Measurements from ENCODE around the gene FBXW2. TPM values are rescaled to one million over a fixed set of nuclear protein-coding genes. Genes with fewer than 3 reads are reported as not detected.

FBXW2 gene
- polyA plus RNA-seq, 1 donor = 45.5 TPM

- H3K4me3 ChIP-seq (ENCODE audit: low read length) = no peak overlapping the region
- no peaks in the 10 kb centered on the region for H3K36me3 ChIP-seq (ENCODE audit: control insufficient read depth, insufficient read depth, low read length)
- H3K27me3 ChIP-seq (ENCODE audit: control insufficient read depth, insufficient read depth, low read length) = no peaks in the 10 kb centered on the region
- peaks cover 47% of the 10 kb centered on the region for H3K4me1 ChIP-seq (ENCODE audit: control insufficient read depth, insufficient read depth, low read length)
- WGBS (ENCODE audit: insufficient coverage, low lambda C conversion rate) = no CpG with 5 or more reads among the region's 2 CpGs
- H3K9me3 ChIP-seq (ENCODE audit: control insufficient read depth, low read depth, low read length) = no peaks in the 10 kb centered on the region
- H3K27ac ChIP-seq (ENCODE audit: low read length) = peak overlapping the region; percentile 91
- DNase-seq = no peak
Measured at GRCh38 chr9:120734607-120735410, 58.4 kb downstream of the FBXW2 start.

GRCh38 chr9:120733190-120733589 is 60.0 kb downstream of the FBXW2 start:
- Histone ChIP-seq H3K9me3 (ENCODE audit: control insufficient read depth, low read depth, low read length) (no peaks in the 10 kb centered on the region), H3K36me3 (ENCODE audit: control insufficient read depth, insufficient read depth, low read length) (no peaks in the 10 kb centered on the region), H3K4me3 (ENCODE audit: low read length) (no peak overlapping the region), H3K27ac (ENCODE audit: low read length) (no peak overlapping the region), H3K27me3 (ENCODE audit: control insufficient read depth, insufficient read depth, low read length) (no peaks in the 10 kb centered on the region), H3K4me1 (ENCODE audit: control insufficient read depth, insufficient read depth, low read length) (peaks cover 54% of the 10 kb centered on the region)
- no CpG with 5 or more reads among the region's 5 CpGs for WGBS (ENCODE audit: insufficient coverage, low lambda C conversion rate)
- no peak for DNase-seq

GRCh38 chr9:120730654-120731514 is 62.3 kb downstream of the FBXW2 start:
- DNase-seq = peak; percentile 79 to 87
- H3K27ac ChIP-seq (ENCODE audit: low read length) = peak overlapping the region; percentile 81
- WGBS (ENCODE audit: insufficient coverage, low lambda C conversion rate) = no CpG with 5 or more reads among the region's 7 CpGs

GRCh38 chr9:120729791-120730241 is 63.4 kb downstream of the FBXW2 start:
- DNase-seq = peak; percentile 35 to 68
- H3K27ac ChIP-seq (ENCODE audit: low read length) = peak overlapping the region; percentile 92

More at GRCh38 chr9:120730654-120731514, 62.3 kb downstream of the FBXW2 start:
- Histone ChIP-seq H3K4me1 (ENCODE audit: control insufficient read depth, insufficient read depth, low read length) (peaks cover 51% of the 10 kb centered on the region), H3K9me3 (ENCODE audit: control insufficient read depth, low read depth, low read length) (no peaks in the 10 kb centered on the region), H3K27me3 (ENCODE audit: control insufficient read depth, insufficient read depth, low read length) (no peaks in the 10 kb centered on the region), H3K36me3 (ENCODE audit: control insufficient read depth, insufficient read depth, low read length) (no peaks in the 10 kb centered on the region), H3K4me3 (ENCODE audit: low read length) (no peak overlapping the region)

GRCh38 chr9:120726484-120726883 is 66.7 kb downstream of the FBXW2 start:
- Histone ChIP-seq H3K4me1 (ENCODE audit: control insufficient read depth, insufficient read depth, low read length) (peaks cover 25% of the 10 kb centered on the region), H3K4me3 (ENCODE audit: low read length) (no peak overlapping the region), H3K27me3 (ENCODE audit: control insufficient read depth, insufficient read depth, low read length) (no peaks in the 10 kb centered on the region), H3K9me3 (ENCODE audit: control insufficient read depth, low read depth, low read length) (no peaks in the 10 kb centered on the region), H3K36me3 (ENCODE audit: control insufficient read depth, insufficient read depth, low read length) (no peaks in the 10 kb centered on the region), H3K27ac (ENCODE audit: low read length) (no peak overlapping the region)
- WGBS (ENCODE audit: insufficient coverage, low lambda C conversion rate) = 89% methylated on average over 1 of the region's 2 CpGs
- no peak for DNase-seq

More at GRCh38 chr9:120729791-120730241, 63.4 kb downstream of the FBXW2 start:
- peaks cover 45% of the 10 kb centered on the region for H3K4me1 ChIP-seq (ENCODE audit: control insufficient read depth, insufficient read depth, low read length)
- WGBS (ENCODE audit: insufficient coverage, low lambda C conversion rate) = no CpG with 5 or more reads among the region's 5 CpGs
- no peaks in the 10 kb centered on the region for H3K27me3 ChIP-seq (ENCODE audit: control insufficient read depth, insufficient read depth, low read length)
- no peak overlapping the region for H3K4me3 ChIP-seq (ENCODE audit: low read length)
- no peaks in the 10 kb centered on the region for H3K36me3 ChIP-seq (ENCODE audit: control insufficient read depth, insufficient read depth, low read length)
- H3K9me3 ChIP-seq (ENCODE audit: control insufficient read depth, low read depth, low read length) = no peaks in the 10 kb centered on the region

GRCh38 chr9:120725907-120726306 is 67.3 kb downstream of the FBXW2 start:
- no CpG with 5 or more reads among the region's 1 CpG for WGBS (ENCODE audit: insufficient coverage, low lambda C conversion rate)

GRCh38 chr9:120724757-120725400 is 68.3 kb downstream of the FBXW2 start:
- no CpG with 5 or more reads among the region's 1 CpG for WGBS (ENCODE audit: insufficient coverage, low lambda C conversion rate)
- DNase-seq = no peak
- no peaks in the 10 kb centered on the region for H3K27me3 ChIP-seq (ENCODE audit: control insufficient read depth, insufficient read depth, low read length)
- no peaks in the 10 kb centered on the region for H3K36me3 ChIP-seq (ENCODE audit: control insufficient read depth, insufficient read depth, low read length)
- no peak overlapping the region for H3K27ac ChIP-seq (ENCODE audit: low read length)
- H3K4me3 ChIP-seq (ENCODE audit: low read length) = no peak overlapping the region
- no peaks in the 10 kb centered on the region for H3K9me3 ChIP-seq (ENCODE audit: control insufficient read depth, low read depth, low read length)
- peaks cover 12% of the 10 kb centered on the region for H3K4me1 ChIP-seq (ENCODE audit: control insufficient read depth, insufficient read depth, low read length)

More at GRCh38 chr9:120725907-120726306, 67.3 kb downstream of the FBXW2 start:
- peaks cover 20% of the 10 kb centered on the region for H3K4me1 ChIP-seq (ENCODE audit: control insufficient read depth, insufficient read depth, low read length)
- no peak overlapping the region for H3K4me3 ChIP-seq (ENCODE audit: low read length)
- no peaks in the 10 kb centered on the region for H3K36me3 ChIP-seq (ENCODE audit: control insufficient read depth, insufficient read depth, low read length)
- no peaks in the 10 kb centered on the region for H3K9me3 ChIP-seq (ENCODE audit: control insufficient read depth, low read depth, low read length)
- peak; percentile 45 to 73 for DNase-seq
- no peak overlapping the region for H3K27ac ChIP-seq (ENCODE audit: low read length)
- H3K27me3 ChIP-seq (ENCODE audit: control insufficient read depth, insufficient read depth, low read length) = no peaks in the 10 kb centered on the region

GRCh38 chr9:120723565-120723964 is 69.7 kb downstream of the FBXW2 start:
- no CpG with 5 or more reads among the region's 3 CpGs for WGBS (ENCODE audit: insufficient coverage, low lambda C conversion rate)
- Histone ChIP-seq H3K36me3 (ENCODE audit: control insufficient read depth, insufficient read depth, low read length) (no peaks in the 10 kb centered on the region), H3K4me1 (ENCODE audit: control insufficient read depth, insufficient read depth, low read length) (peaks cover 4% of the 10 kb centered on the region), H3K4me3 (ENCODE audit: low read length) (no peak overlapping the region), H3K9me3 (ENCODE audit: control insufficient read depth, low read depth, low read length) (no peaks in the 10 kb centered on the region), H3K27ac (ENCODE audit: low read length) (no peak overlapping the region), H3K27me3 (ENCODE audit: control insufficient read depth, insufficient read depth, low read length) (no peaks in the 10 kb centered on the region)
- no peak for DNase-seq

GRCh38 chr9:120720404-120720803 is 72.8 kb downstream of the FBXW2 start:
- Histone ChIP-seq H3K27me3 (ENCODE audit: control insufficient read depth, insufficient read depth, low read length) (no peaks in the 10 kb centered on the region), H3K4me3 (ENCODE audit: low read length) (no peak overlapping the region), H3K9me3 (ENCODE audit: control insufficient read depth, low read depth, low read length) (no peaks in the 10 kb centered on the region), H3K27ac (ENCODE audit: low read length) (no peak overlapping the region), H3K36me3 (ENCODE audit: control insufficient read depth, insufficient read depth, low read length) (no peaks in the 10 kb centered on the region), H3K4me1 (ENCODE audit: control insufficient read depth, insufficient read depth, low read length) (peaks cover 15% of the 10 kb centered on the region)
- DNase-seq = no peak
- WGBS (ENCODE audit: insufficient coverage, low lambda C conversion rate) = no CpG with 5 or more reads among the region's 4 CpGs

GRCh38 chr9:120718316-120718715 is 74.9 kb downstream of the FBXW2 start:
- Histone ChIP-seq H3K4me1 (ENCODE audit: control insufficient read depth, insufficient read depth, low read length) (peaks cover 18% of the 10 kb centered on the region), H3K4me3 (ENCODE audit: low read length) (no peak overlapping the region), H3K27ac (ENCODE audit: low read length) (no peak overlapping the region), H3K27me3 (ENCODE audit: control insufficient read depth, insufficient read depth, low read length) (no peaks in the 10 kb centered on the region), H3K36me3 (ENCODE audit: control insufficient read depth, insufficient read depth, low read length) (no peaks in the 10 kb centered on the region), H3K9me3 (ENCODE audit: control insufficient read depth, low read depth, low read length) (no peaks in the 10 kb centered on the region)
- no CpG with 5 or more reads among the region's 3 CpGs for WGBS (ENCODE audit: insufficient coverage, low lambda C conversion rate)
- no peak for DNase-seq

Measured in large intestine (tissue), 3 donors.